Measurements from ENCODE around the gene GLIPR1.

GRCh38 chr12:75539889-75540288 is 59.3 kb downstream of the GLIPR1 start:
- TF ChIP-seq CTCF (IDR thresholded peaks at IDR 0.05) (no peak), POLR2AphosphoS5 (IDR thresholded peaks at IDR 0.05) (no peak), EP300 (IDR thresholded peaks at IDR 0.05) (no peak), POLR2A (IDR thresholded peaks at IDR 0.05; ENCODE audit: low read depth) (no peak)
